ENCODE results near the gene SLC35B3. TPM values are rescaled to one million over a fixed set of nuclear protein-coding genes. Genes with fewer than 3 reads are reported as not detected.

The SLC35B3 gene
- total RNA-seq, 1 experiment from 2014 or later = 12.0 TPM

- no peak for DNase-seq
- H3K27ac ChIP-seq = no peak overlapping the region
- H3K4me3 ChIP-seq = no peak overlapping the region
- H3K36me3 ChIP-seq = no peaks in the 10 kb centered on the region
- no peaks in the 10 kb centered on the region for H3K9me3 ChIP-seq (replicated peaks)
- no peaks in the 10 kb centered on the region for H3K4me1 ChIP-seq
- no peaks in the 10 kb centered on the region for H3K27me3 ChIP-seq
Measured at GRCh38 chr6:8383584-8383983, 51.8 kb downstream of the SLC35B3 start.

DNA sequence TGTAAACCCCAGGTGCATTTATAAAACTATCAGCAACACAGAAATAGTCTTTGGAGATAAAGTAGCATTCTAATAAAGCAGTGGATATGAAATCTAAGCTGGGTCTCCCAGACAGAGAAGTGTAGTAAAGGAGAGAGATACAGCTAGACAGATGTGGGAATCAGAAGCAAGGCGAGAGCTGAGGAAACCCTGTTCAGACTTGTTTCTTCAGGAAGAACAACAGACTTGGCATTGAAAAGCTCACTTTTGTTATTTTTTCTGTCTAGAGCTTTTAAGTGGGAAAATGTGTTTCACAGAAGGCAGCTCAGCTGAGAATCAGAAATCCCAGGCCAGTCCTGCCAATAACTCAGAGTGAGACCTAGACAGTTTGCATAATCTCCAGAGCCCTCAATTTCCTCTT is 52.9 kb downstream of the SLC35B3 start:
- Histone ChIP-seq H3K4me3 (no peak overlapping the region), H3K4me1 (no peaks in the 10 kb centered on the region), H3K36me3 (no peaks in the 10 kb centered on the region), H3K27ac (no peak overlapping the region), H3K27me3 (no peaks in the 10 kb centered on the region), H3K9me3 (replicated peaks) (no peaks in the 10 kb centered on the region)
- no peak for DNase-seq

DNA sequence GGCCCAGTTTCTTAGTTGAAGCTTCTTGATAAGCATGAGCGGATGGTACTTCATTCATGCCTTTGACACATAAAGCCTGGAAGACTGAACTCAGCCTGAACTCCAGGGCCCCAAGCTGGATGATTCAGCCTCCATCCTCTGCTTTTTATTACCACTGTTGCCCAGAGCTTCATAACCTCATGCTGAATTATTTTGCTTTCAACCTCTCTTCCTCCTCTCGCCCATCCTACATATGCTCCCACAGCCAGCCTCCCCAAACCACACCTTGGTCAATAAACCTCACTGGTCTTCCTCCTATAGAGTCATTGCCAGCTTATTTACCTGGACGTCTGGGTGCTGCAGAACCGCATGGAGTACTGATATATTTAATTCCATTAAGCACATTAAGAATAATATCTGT is 59.4 kb downstream of the SLC35B3 start:
- Histone ChIP-seq H3K36me3 (no peaks in the 10 kb centered on the region), H3K27me3 (no peaks in the 10 kb centered on the region), H3K27ac (no peak overlapping the region), H3K4me1 (no peaks in the 10 kb centered on the region), H3K9me3 (replicated peaks) (no peaks in the 10 kb centered on the region), H3K4me3 (no peak overlapping the region)
- DNase-seq = no peak
